ENCODE measurements around the gene SLC9A7.
A peak's percentile ranks its signal among the peaks of the same experiment; 100 is the strongest.

The SLC9A7 gene

GRCh38 chrX:46703980-46704379 lies 54.9 kb downstream of the SLC9A7 start:
- no peak for DNase-seq

- DNase-seq: no peak
Measured at GRCh38 chrX:46698691-46699090, 60.2 kb downstream of the SLC9A7 start.

GRCh38 chrX:46695491-46695890 lies 63.4 kb downstream of the SLC9A7 start:
- peak; percentile 47 for DNase-seq

GRCh38 chrX:46694549-46694948 lies 64.4 kb downstream of the SLC9A7 start:
- no peak for DNase-seq

- no peak for DNase-seq
Measured at GRCh38 chrX:46693149-46693548, 65.8 kb downstream of the SLC9A7 start.

- no peak for DNase-seq
Measured at GRCh38 chrX:46690818-46691217, 68.1 kb downstream of the SLC9A7 start.

- no peak for DNase-seq
Measured at GRCh38 chrX:46687619-46688018, 71.3 kb downstream of the SLC9A7 start.

GRCh38 chrX:46686003-46686645 lies 72.8 kb downstream of the SLC9A7 start:
- DNase-seq: peak; percentile 69

- peak; percentile 13 for DNase-seq
Measured at GRCh38 chrX:46683048-46683447, 75.9 kb downstream of the SLC9A7 start.

GRCh38 chrX:46681849-46682248 lies 77.1 kb downstream of the SLC9A7 start:
- peak; percentile 30 for DNase-seq

- DNase-seq: no peak
Measured at GRCh38 chrX:46678232-46678631, 80.7 kb downstream of the SLC9A7 start.

GRCh38 chrX:46676399-46677356 lies 82.2 kb downstream of the SLC9A7 start:
- DNase-seq: peak; percentile 9

- no peak for DNase-seq
Measured at GRCh38 chrX:46673620-46674359, 85.1 kb downstream of the SLC9A7 start.

GRCh38 chrX:46670316-46670715 lies 88.6 kb downstream of the SLC9A7 start:
- no peak for DNase-seq

- DNase-seq: no peak
Measured at GRCh38 chrX:46666831-46667230, 92.1 kb downstream of the SLC9A7 start.

- no peak for DNase-seq
Measured at GRCh38 chrX:46665232-46666152, 93.4 kb downstream of the SLC9A7 start.

- peak; percentile 48 for DNase-seq
Measured at GRCh38 chrX:46662188-46662958, 96.5 kb downstream of the SLC9A7 start.

- DNase-seq: peak; percentile 58
Measured at GRCh38 chrX:46653482-46653881, 105.4 kb downstream of the SLC9A7 start.

- peak; percentile 74 for DNase-seq
Measured at GRCh38 chrX:46649421-46650260, 109.3 kb downstream of the SLC9A7 start.

GRCh38 chrX:46648660-46649059 lies 110.3 kb downstream of the SLC9A7 start:
- DNase-seq: no peak

All from hematopoietic multipotent progenitor cell treated with erythropoietin and hydrocortisone succinate and interleukin-3 and kit ligand, for 4 days (in vitro differentiated cells).